D721Med (cell line): Measurements from ENCODE around the gene UBE2C.

Source experiments
- DNase-seq: peaks from one replicate; pipeline ENCODE4 v3.0.0; 2011; ENCODE audit warnings: low spot score; ENCODE audit not compliant: insufficient read length
- FAIRE-seq: peaks from 2 replicates; lab custom pipeline; 2011; peaks lifted over from hg19 to GRCh38; lab: Jason Lieb, UNC
- CTCF ChIP-seq: IDR thresholded peaks from 2 replicates; pipeline ENCODE4 v1.5.1; 2012; ENCODE audit warnings: mild to moderate bottlenecking, control low read depth; ENCODE audit not compliant: insufficient read depth; ENCODE audit errors: missing control alignments

Gene UBE2C

GRCh38 chr20:45818239-45818638 is 5.8 kb downstream of the UBE2C start:
- TF ChIP-seq CTCF: no peak
- no peak for DNase-seq
- no peak for FAIRE-seq

- FAIRE-seq (no peak), DNase-seq (no peak)
- TF ChIP-seq CTCF: no peak
These were observed 7.0 kb downstream of the UBE2C start for GRCh38 chr20:45819466-45819865.

- no peak for FAIRE-seq
- DNase-seq: no peak
- TF ChIP-seq CTCF: no peak
These were observed 9.5 kb downstream of the UBE2C start for GRCh38 chr20:45821947-45822346.

GRCh38 chr20:45822857-45823256 is 10.4 kb downstream of the UBE2C start:
- TF ChIP-seq CTCF: peak; percentile 6
- FAIRE-seq: no peak

GRCh38 chr20:45823949-45824835 is 11.7 kb downstream of the UBE2C start:
- peak; percentile 41 for TF ChIP-seq CTCF
- no peak for DNase-seq
- no peak for FAIRE-seq

More at GRCh38 chr20:45822857-45823256, 10.4 kb downstream of the UBE2C start:
- no peak for DNase-seq

GRCh38 chr20:45826381-45827019 is 14.1 kb downstream of the UBE2C start:
- DNase-seq: no peak
- no peak for TF ChIP-seq CTCF
- FAIRE-seq: no peak
